A673 (cell line): ENCODE results near the gene PYGO1. TPM values are rescaled to one million over a fixed set of nuclear protein-coding genes. Genes with fewer than 3 reads are reported as not detected.
A peak's percentile ranks its signal among the peaks of the same experiment; 100 is the strongest.
"Not testable (repeated sequence)": the region's sequence is repeated elsewhere in the genome, so short reads cannot be mapped to it uniquely, and the experiment has no call there.

Experiments used
- BruUV-seq: library from RNA; stranded (reverse); fragments of 400-500 nt; replicated peaks from 2 replicates; lab custom pipeline; 2021; lab: Mats Ljungman, UMichigan
- CTCF ChIA-PET: fragments of 300-600 bp; sonication (Branson Sonifier 250); formaldehyde crosslinking; loops from one replicate; lab custom pipeline; 2022; ENCODE audit warnings: antibody characterized with exemption; lab: Charles Lee
- POLR2A ChIA-PET: fragments of 300-600 bp; sonication (Branson Sonifier 250); formaldehyde crosslinking; loops from one replicate; lab custom pipeline; 2022; ENCODE audit warnings: antibody characterized with exemption; ENCODE audit not compliant: low non-redundant PET; lab: Charles Lee
- DNase-seq: peaks from one replicate; pipeline ENCODE4 v3.0.0-alpha.2; 2015; ENCODE audit warnings: low spot score
- H3K27ac ChIP-seq: fragments of 200-600 bp; sonication (generic); 2 replicates; pipeline ENCODE4 v1.5.1; 2016; ENCODE audit warnings: mixed run types, low read depth, mild to moderate bottlenecking, mixed read lengths, antibody characterized with exemption, low read length; ENCODE audit not compliant: poor library complexity, severe bottlenecking
- H3K27me3 ChIP-seq: fragments of 200-600 bp; sonication (generic); replicated peaks from 2 replicates; pipeline ENCODE4 v1.6.1; 2017; ENCODE audit warnings: mixed run types, low read depth, mild to moderate bottlenecking, mixed read lengths, antibody characterized with exemption, low read length; ENCODE audit not compliant: insufficient read depth, poor library complexity
- H3K36me3 ChIP-seq: fragments of 200-600 bp; sonication (generic); 2 replicates; pipeline ENCODE4 v1.6.1; 2016; ENCODE audit warnings: mixed run types, mild to moderate bottlenecking, mixed read lengths, antibody characterized with exemption, low read length; ENCODE audit not compliant: insufficient read depth, poor library complexity, severe bottlenecking
- H3K4me1 ChIP-seq: fragments of 200-600 bp; sonication (generic); 2 replicates; pipeline ENCODE4 v1.6.1; 2017; ENCODE audit warnings: mixed run types, mild to moderate bottlenecking, mixed read lengths, antibody characterized with exemption, low read length; ENCODE audit not compliant: insufficient read depth, poor library complexity, severe bottlenecking
- H3K4me3 ChIP-seq: fragments of 200-600 bp; sonication (generic); 2 replicates; pipeline ENCODE4 v1.5.1; 2016; ENCODE audit warnings: low read depth, mixed run types, mild to moderate bottlenecking, mixed read lengths, low read length; ENCODE audit not compliant: poor library complexity, severe bottlenecking
- H3K9me3 ChIP-seq: fragments of 200-600 bp; sonication (generic); 2 replicates; pipeline ENCODE4 v1.6.1; 2016; ENCODE audit warnings: mixed run types, low read depth, mild to moderate bottlenecking, mixed read lengths, antibody characterized with exemption, low read length; ENCODE audit not compliant: poor library complexity, severe bottlenecking
- CTCF ChIP-seq: fragments of 300-800, 200-600 bp; sonication (generic); conservative IDR thresholded peaks from 2 replicates; pipeline ENCODE4 v1.5.1; 2017; ENCODE audit warnings: low read depth, mild to moderate bottlenecking, antibody characterized with exemption, low read length, moderate library complexity, mixed read lengths
- EZH2 ChIP-seq: fragments of 200-600 bp; sonication (generic); IDR thresholded peaks from 2 replicates; pipeline ENCODE4 v1.6.1; 2017; ENCODE audit warnings: borderline replicate concordance, low read depth, mild to moderate bottlenecking, mixed read lengths, antibody characterized with exemption, low read length; ENCODE audit not compliant: poor library complexity, severe bottlenecking
- intact Hi-C: fragments of 100-400 bp; cut with micrococcal nuclease; formaldehyde crosslinking; loops from one replicate; pipeline ENCODE4 v1.10.0; 2022; ENCODE audit not compliant: unreplicated experiment
- total RNA-seq: library from RNA; stranded (reverse); gene quantifications from 2 replicates; pipeline ENCODE4 v1.2.3, GENCODE V29; 2021

PYGO1 gene
- total RNA-seq, 1 experiment from 2014 or later: 6.8 TPM

GRCh38 chr15:55515491-55515890 lies 72.7 kb downstream of the PYGO1 start:
- TF ChIP-seq EZH2 (no peak), CTCF (no peak)
- BruUV-seq: no TSS peak
- Histone ChIP-seq H3K4me1 (no peaks in the 10 kb centered on the region), H3K9me3 (no peaks in the 10 kb centered on the region), H3K27ac (no peak overlapping the region), H3K27me3 (no peaks in the 10 kb centered on the region), H3K36me3 (no peaks in the 10 kb centered on the region), H3K4me3 (no peak overlapping the region)
- POLR2A ChIA-PET: no interaction called here
- intact Hi-C loops: no loop called here
- no peak for DNase-seq
- CTCF ChIA-PET: interaction anchor here (1.0 kb wide), 1 partner anchor 11 kb away, joined by 3 read pairs; no protein-coding TSS in a partner anchor

- Histone ChIP-seq H3K27ac (no peak overlapping the region), H3K36me3 (no peaks in the 10 kb centered on the region), H3K4me1 (no peaks in the 10 kb centered on the region), H3K9me3 (no peaks in the 10 kb centered on the region), H3K4me3 (no peak overlapping the region), H3K27me3 (no peaks in the 10 kb centered on the region)
- DNase-seq: no peak
- intact Hi-C loops: no loop called here
- ChIA-PET CTCF (interaction anchor here (1.0 kb wide), 1 partner anchor 12 kb away, joined by 3 read pairs; no protein-coding TSS in a partner anchor), POLR2A (no interaction called here)
- no TSS peak for BruUV-seq
- no peak for TF ChIP-seq EZH2
- no peak for TF ChIP-seq CTCF
Measured at GRCh38 chr15:55514414-55514850, 73.7 kb downstream of the PYGO1 start.

- DNase-seq: peak; percentile 59
- H3K4me1 ChIP-seq, BruUV-seq, H3K9me3 ChIP-seq, H3K27me3 ChIP-seq, H3K4me3 ChIP-seq, intact Hi-C loops, H3K36me3 ChIP-seq, H3K27ac ChIP-seq, POLR2A ChIA-PET, CTCF ChIA-PET: not testable (repeated sequence)
- peak; percentile 57 for TF ChIP-seq CTCF
Measured at GRCh38 chr15:55513621-55514413, 74.3 kb downstream of the PYGO1 start.
